Measurements from ENCODE around the gene MED10. TPM values are rescaled to one million over a fixed set of nuclear protein-coding genes. Genes with fewer than 3 reads are reported as not detected.

The MED10 gene
- total and polyA plus RNA-seq, 12 donors: 9.5 to 38.2 (median 25.7) TPM

GRCh38 chr5:6424110-6424659, 45.8 kb upstream of the MED10 start:
- no peak overlapping the region for H3K4me3 ChIP-seq
- H3K36me3 ChIP-seq (replicated peaks in 1 of 2): no peaks in the 10 kb centered on the region
- no peaks in the 10 kb centered on the region for H3K9me3 ChIP-seq (replicated peaks in 1 of 3)
- 81 to 100% (median 88%) methylated on average over 3 to 8 of the region's 8 CpGs for WGBS, 4 donors
- no peak overlapping the region for H3K27ac ChIP-seq
- intact Hi-C loops (cut with DNase I): no loop called here
- no peak for TF ChIP-seq POLR2A (IDR thresholded peaks at IDR 0.05)
- no peaks in the 10 kb centered on the region for H3K27me3 ChIP-seq
- H3K4me1 ChIP-seq (replicated peaks in 1 of 2): no peaks in the 10 kb centered on the region
- no peak for DNase-seq

- no peaks in the 10 kb centered on the region for H3K4me1 ChIP-seq (replicated peaks in 1 of 2)
- no peak overlapping the region for H3K27ac ChIP-seq
- H3K9me3 ChIP-seq (replicated peaks in 1 of 3): no peaks in the 10 kb centered on the region
- no peak for DNase-seq
- H3K27me3 ChIP-seq: no peaks in the 10 kb centered on the region
- intact Hi-C loops (cut with DNase I): no loop called here
- no peak overlapping the region for H3K4me3 ChIP-seq
- H3K36me3 ChIP-seq (replicated peaks in 1 of 2): no peaks in the 10 kb centered on the region
- WGBS, 4 donors: 69 to 81% (median 75%) methylated on average over 8 to 13 of the region's 13 CpGs
- TF ChIP-seq POLR2A (IDR thresholded peaks at IDR 0.05) (no peak), CTCF (IDR thresholded peaks at IDR 0.05) (no peak)
Observed at GRCh38 chr5:6423327-6424109, 45.2 kb upstream of the MED10 start.

GRCh38 chr5:6419340-6419852, 41.0 kb upstream of the MED10 start:
- H3K4me3 ChIP-seq: no peak overlapping the region
- WGBS, 4 donors: 35 to 40% (median 37%) methylated on average over 8 of the region's 8 CpGs
- TF ChIP-seq CTCF (IDR thresholded peaks at IDR 0.05) (no peak), POLR2A (IDR thresholded peaks at IDR 0.05) (no peak)

GRCh38 chr5:6418679-6419276, 40.4 kb upstream of the MED10 start:
- Histone ChIP-seq H3K9me3 (replicated peaks in 1 of 3) (no peaks in the 10 kb centered on the region), H3K4me1 (replicated peaks in 1 of 2) (no peaks in the 10 kb centered on the region), H3K36me3 (replicated peaks in 1 of 2) (no peaks in the 10 kb centered on the region), H3K27me3 (no peaks in the 10 kb centered on the region), H3K4me3 (no peak overlapping the region), H3K27ac (no peak overlapping the region)
- TF ChIP-seq CTCF (IDR thresholded peaks at IDR 0.05): no peak
- TF ChIP-seq POLR2A (IDR thresholded peaks at IDR 0.05): no peak
- WGBS, 4 donors: 68 to 74% (median 71%) methylated on average over 3 of the region's 3 CpGs
- no peak for DNase-seq
- intact Hi-C loops (cut with DNase I): no loop called here

More at GRCh38 chr5:6419340-6419852, 41.0 kb upstream of the MED10 start:
- intact Hi-C loops (cut with DNase I): no loop called here
- no peaks in the 10 kb centered on the region for H3K4me1 ChIP-seq (replicated peaks in 1 of 2)
- no peaks in the 10 kb centered on the region for H3K9me3 ChIP-seq (replicated peaks in 1 of 3)
- no peak for DNase-seq
- no peaks in the 10 kb centered on the region for H3K36me3 ChIP-seq (replicated peaks in 1 of 2)
- H3K27me3 ChIP-seq: no peaks in the 10 kb centered on the region
- H3K27ac ChIP-seq: no peak overlapping the region
